ENCODE data around the gene E2F8.

The E2F8 gene

DNA sequence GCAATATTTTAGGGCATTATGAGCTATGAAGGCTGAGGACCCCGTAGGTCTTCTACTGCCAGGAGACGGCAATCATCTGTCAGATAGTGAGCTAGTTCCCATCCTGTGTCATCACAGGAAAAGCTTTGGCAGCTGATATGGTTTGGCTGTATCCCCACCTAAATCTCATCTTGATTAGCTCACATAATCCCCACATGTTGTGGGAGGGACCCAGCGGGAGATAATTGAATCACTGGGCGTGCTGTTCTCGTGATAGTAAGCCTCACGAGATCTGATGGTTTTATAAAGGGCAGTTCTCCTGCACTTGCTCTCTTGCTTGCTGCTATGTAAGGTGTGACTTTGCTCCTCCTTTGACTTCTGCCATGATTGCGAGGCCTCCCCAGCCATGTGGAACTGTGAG is 57.1 kb downstream of the E2F8 start:
- no peak for DNase-seq

DNA sequence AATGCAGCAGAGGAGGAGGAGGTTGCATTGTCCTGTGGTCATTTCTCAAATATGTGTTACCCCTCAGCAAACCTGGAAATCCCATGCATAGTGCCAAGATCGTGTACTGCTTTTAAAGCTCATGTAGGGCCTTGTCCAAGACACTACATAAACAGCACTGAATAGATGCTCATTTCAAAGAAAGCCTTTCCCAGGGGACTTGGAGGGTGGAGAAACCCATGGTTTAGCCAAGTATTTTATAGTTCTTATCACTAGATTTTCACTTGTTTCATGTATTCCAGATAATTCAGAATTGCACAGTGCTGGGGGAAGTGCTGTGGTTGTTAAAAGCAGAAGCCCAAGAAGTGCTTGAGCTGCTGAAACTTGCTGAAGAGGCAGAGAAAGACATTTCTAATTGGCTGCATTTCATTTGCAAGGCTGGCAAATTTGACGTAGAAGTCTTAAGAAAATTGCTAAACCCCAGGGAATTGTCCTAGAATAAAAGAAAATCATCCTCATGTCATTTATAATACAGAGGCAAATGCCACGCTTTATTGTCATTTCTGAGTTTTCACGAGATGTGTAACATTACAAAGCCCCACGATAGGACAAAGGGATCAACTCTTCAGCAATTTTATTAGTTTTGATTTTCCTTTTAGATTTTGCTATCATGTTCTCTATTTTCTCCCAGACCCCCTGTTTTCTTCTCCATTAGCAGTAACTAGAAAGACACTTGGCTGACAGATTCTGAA is 59.0 kb downstream of the E2F8 start:
- no peak for DNase-seq

DNA sequence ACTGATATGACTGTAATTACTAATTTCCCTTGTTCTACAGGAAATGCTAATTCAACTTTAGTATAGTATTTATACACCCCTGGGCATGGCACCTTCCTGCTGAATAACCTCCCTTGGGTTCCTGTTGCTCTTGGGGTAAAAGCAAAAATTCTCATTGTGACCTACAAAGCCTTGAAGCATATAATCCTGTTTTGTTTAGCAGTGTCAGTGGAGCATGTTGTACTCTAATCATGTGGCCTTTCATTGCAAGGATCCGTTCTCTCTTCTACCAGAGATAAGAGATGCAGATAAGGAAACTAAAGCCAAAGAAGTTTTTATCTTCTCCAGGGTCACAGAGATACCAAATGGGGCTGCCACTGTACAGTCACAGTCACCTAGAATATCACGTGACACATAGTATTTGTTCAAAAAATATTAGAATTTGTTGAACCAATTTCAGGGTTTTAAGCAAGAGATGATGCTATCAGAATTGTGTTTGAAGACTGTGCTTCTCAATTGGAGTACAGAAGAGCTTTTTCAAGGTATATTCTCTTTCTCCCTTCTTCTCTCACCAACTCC is 64.0 kb downstream of the E2F8 start:
- DNase-seq: no peak

All from activated CD4-positive, alpha-beta T cell treated with anti-CD3 and anti-CD28 coated beads for 48 hours (primary cell).